CD4-positive, CD25-positive, alpha-beta regulatory T cell (primary cell): Measurements from ENCODE around the gene PAK1. TPM values are rescaled to one million over a fixed set of nuclear protein-coding genes. Genes with fewer than 3 reads are reported as not detected.

Source experiments
- ATAC-seq, 2 donors: fragments of 150-1000 bp; cut with Tn5 transposase; one replicate each; pipeline ENCODE4 v1.10.0; 2021; ENCODE audit warnings: low read depth in 2 of 2, moderate number of reproducible peaks in 2 of 2, moderate library complexity in 1 of 2
- DNase-seq, 3 donors: peaks; one replicate each; pipeline versions ENCODE4 v3.0.0 to v3.0.0-alpha.2; 2012 to 2022; ENCODE audit warnings: mixed read lengths in 1 of 3
- H3K27ac ChIP-seq: one replicate; pipeline ENCODE4 v1.7.0; 2013; ENCODE audit warnings: mild to moderate bottlenecking, low read length; ENCODE audit not compliant: insufficient read depth, poor library complexity, severe bottlenecking
- H3K27me3 ChIP-seq: one replicate; pipeline ENCODE4 v1.7.0; 2013; ENCODE audit warnings: low read length; ENCODE audit not compliant: control insufficient read depth, insufficient read depth
- H3K36me3 ChIP-seq: one replicate; pipeline ENCODE4 v1.7.0; 2013; ENCODE audit warnings: mild to moderate bottlenecking, low read length, moderate library complexity; ENCODE audit not compliant: control insufficient read depth, insufficient read depth
- H3K4me1 ChIP-seq: 2 replicates; pipeline ENCODE4 v1.7.0; 2013; ENCODE audit warnings: mild to moderate bottlenecking, low read length; ENCODE audit not compliant: insufficient read depth, control insufficient read depth, poor library complexity, severe bottlenecking
- H3K4me3 ChIP-seq: one replicate; pipeline ENCODE4 v1.7.0; 2013; ENCODE audit warnings: low read depth, mild to moderate bottlenecking, low read length, moderate library complexity
- H3K9me3 ChIP-seq, 2 experiments: 1 replicate in 1 of 2; 2 replicates in 1 of 2; pipeline ENCODE4 v1.7.0; 2013; ENCODE audit warnings: low read length in 2 of 2, mild to moderate bottlenecking in 1 of 2, moderate library complexity in 1 of 2; ENCODE audit not compliant: control insufficient read depth in 2 of 2
- H3K27ac Mint-ChIP-seq, 3 donors: one replicate each; pipeline ENCODE4 v1.8.0; 2020 to 2022; ENCODE audit warnings: mild to moderate bottlenecking in 3 of 3, mixed read lengths in 3 of 3, moderate library complexity in 2 of 3
- H3K27me3 Mint-ChIP-seq: one replicate; pipeline ENCODE4 v1.8.0; 2022; ENCODE audit warnings: mild to moderate bottlenecking, mixed read lengths
- H3K36me3 Mint-ChIP-seq: one replicate; pipeline ENCODE4 v1.8.0; 2020; ENCODE audit warnings: mixed read lengths
- H3K4me1 Mint-ChIP-seq, 4 donors: one replicate each; pipeline ENCODE4 v1.8.0; 2020 to 2022; ENCODE audit warnings: mixed read lengths in 4 of 4, mild to moderate bottlenecking in 1 of 4
- H3K4me3 Mint-ChIP-seq, 4 donors: one replicate each; pipeline ENCODE4 v1.8.0; 2020 to 2022; ENCODE audit warnings: mild to moderate bottlenecking in 4 of 4, mixed read lengths in 4 of 4, moderate library complexity in 3 of 4
- H3K9me3 Mint-ChIP-seq, 7 donors: one replicate each; pipeline ENCODE4 v1.8.0; 2020 to 2022; ENCODE audit warnings: mixed read lengths in 7 of 7, mild to moderate bottlenecking in 3 of 7, moderate library complexity in 2 of 7
- polyA plus RNA-seq, 4 donors: library from polyadenylated mRNA; unstranded; fragments of 300-500 nt; fragmentation: Illumina TruSeq; gene quantifications; one replicate each; pipeline ENCODE4 v1.2.3, GENCODE V29; 2021
- total RNA-seq: library from RNA; stranded (reverse); gene quantifications from one replicate; pipeline ENCODE4 v1.2.3, GENCODE V29; 2022

Gene PAK1
- total and polyA plus RNA-seq, 5 donors from 2014 or later = 8.0 to 15.3 (median 13.8) TPM

- Histone ChIP-seq H3K27ac (no peak overlapping the region), H3K4me1 (no peaks in the 10 kb centered on the region), H3K4me3 (no peak overlapping the region), H3K36me3 (no peaks in the 10 kb centered on the region), H3K9me3 (no peaks in the 10 kb centered on the region), H3K27me3 (no peaks in the 10 kb centered on the region)
- DNase-seq = no peak
- H3K9me3 Mint-ChIP-seq = peaks cover 0 to 6% (median 0%) of the 10 kb centered on the region in 7 donors
- H3K36me3 Mint-ChIP-seq = no peaks in the 10 kb centered on the region
- ATAC-seq = no peak
- H3K27ac Mint-ChIP-seq = no peak overlapping the region
- peaks cover 28% of the 10 kb centered on the region for H3K27me3 Mint-ChIP-seq
- H3K4me3 Mint-ChIP-seq = no peak overlapping the region
- peaks cover 0 to 3% (median 0%) of the 10 kb centered on the region in 4 donors for H3K4me1 Mint-ChIP-seq
These were observed 16.6 kb downstream of the PAK1 start for GRCh38 chr11:77457340-77457739.

GRCh38 chr11:77455740-77456139 lies 18.2 kb downstream of the PAK1 start:
- Mint-ChIP-seq H3K27ac (no peak overlapping the region), H3K4me1 (peaks cover 0 to 3% (median 0%) of the 10 kb centered on the region in 4 donors), H3K9me3 (peaks cover 0 to 6% (median 0%) of the 10 kb centered on the region in 7 donors), H3K4me3 (no peak overlapping the region), H3K36me3 (no peaks in the 10 kb centered on the region), H3K27me3 (peaks cover 39% of the 10 kb centered on the region)
- DNase-seq (no peak), ATAC-seq (no peak)
- H3K4me3 ChIP-seq = no peak overlapping the region
- no peaks in the 10 kb centered on the region for H3K4me1 ChIP-seq
- H3K27me3 ChIP-seq = peaks cover under 1% of the 10 kb centered on the region
- H3K27ac ChIP-seq = no peak overlapping the region
- no peaks in the 10 kb centered on the region for H3K9me3 ChIP-seq
- H3K36me3 ChIP-seq = no peaks in the 10 kb centered on the region

GRCh38 chr11:77454867-77455655 lies 18.8 kb downstream of the PAK1 start:
- Histone ChIP-seq H3K27me3 (peaks cover 2% of the 10 kb centered on the region), H3K27ac (no peak overlapping the region), H3K36me3 (no peaks in the 10 kb centered on the region), H3K9me3 (no peaks in the 10 kb centered on the region), H3K4me3 (no peak overlapping the region), H3K4me1 (no peaks in the 10 kb centered on the region)
- no peak for ATAC-seq
- no peak for DNase-seq
- H3K27me3 Mint-ChIP-seq = peaks cover 39% of the 10 kb centered on the region
- H3K36me3 Mint-ChIP-seq = no peaks in the 10 kb centered on the region
- H3K4me1 Mint-ChIP-seq = peaks cover 0 to 3% (median 0%) of the 10 kb centered on the region in 4 donors
- H3K4me3 Mint-ChIP-seq = no peak overlapping the region
- no peak overlapping the region for H3K27ac Mint-ChIP-seq
- peaks cover 0 to 4% (median 0%) of the 10 kb centered on the region in 7 donors for H3K9me3 Mint-ChIP-seq

- Histone ChIP-seq H3K27ac (no peak overlapping the region), H3K9me3 (no peaks in the 10 kb centered on the region), H3K4me1 (no peaks in the 10 kb centered on the region), H3K36me3 (no peaks in the 10 kb centered on the region), H3K4me3 (no peak overlapping the region), H3K27me3 (peaks cover 5% of the 10 kb centered on the region)
- Mint-ChIP-seq H3K36me3 (no peaks in the 10 kb centered on the region), H3K27ac (no peak overlapping the region), H3K4me3 (no peak overlapping the region), H3K4me1 (peaks cover 0 to 9% (median 4%) of the 10 kb centered on the region in 4 donors), H3K9me3 (no peaks in the 10 kb centered on the region), H3K27me3 (peaks cover 30% of the 10 kb centered on the region)
- no peak for DNase-seq
- ATAC-seq = no peak
These were observed 23.7 kb downstream of the PAK1 start for GRCh38 chr11:77450227-77450626.

- Histone ChIP-seq H3K4me1 (no peaks in the 10 kb centered on the region), H3K27ac (no peak overlapping the region), H3K9me3 (no peaks in the 10 kb centered on the region), H3K4me3 (no peak overlapping the region), H3K27me3 (peaks cover 5% of the 10 kb centered on the region), H3K36me3 (no peaks in the 10 kb centered on the region)
- peaks cover 30% of the 10 kb centered on the region for H3K27me3 Mint-ChIP-seq
- DNase-seq = peak in 1 of 3 donors; percentile 38
- no peak for ATAC-seq
- H3K4me1 Mint-ChIP-seq = peaks cover 0 to 9% (median 4%) of the 10 kb centered on the region in 4 donors
- H3K9me3 Mint-ChIP-seq = no peaks in the 10 kb centered on the region
- H3K4me3 Mint-ChIP-seq = no peak overlapping the region
- H3K27ac Mint-ChIP-seq = no peak overlapping the region
- no peaks in the 10 kb centered on the region for H3K36me3 Mint-ChIP-seq
These were observed 24.1 kb downstream of the PAK1 start for GRCh38 chr11:77449784-77450183.

- no peak overlapping the region for H3K4me3 Mint-ChIP-seq
- no peak overlapping the region for H3K27ac Mint-ChIP-seq
- Histone ChIP-seq H3K4me1 (no peaks in the 10 kb centered on the region), H3K27me3 (peaks cover 5% of the 10 kb centered on the region), H3K4me3 (no peak overlapping the region), H3K9me3 (no peaks in the 10 kb centered on the region), H3K36me3 (no peaks in the 10 kb centered on the region), H3K27ac (no peak overlapping the region)
- DNase-seq (peak in 1 of 3 donors; percentile 18), ATAC-seq (no peak)
- peaks cover 30% of the 10 kb centered on the region for H3K27me3 Mint-ChIP-seq
- H3K36me3 Mint-ChIP-seq = no peaks in the 10 kb centered on the region
- peaks cover 0 to 2% (median 0%) of the 10 kb centered on the region in 7 donors for H3K9me3 Mint-ChIP-seq
- peaks cover 0 to 9% (median 4%) of the 10 kb centered on the region in 4 donors for H3K4me1 Mint-ChIP-seq
These were observed 24.8 kb downstream of the PAK1 start for GRCh38 chr11:77449060-77449521.

GRCh38 chr11:77448269-77448668 lies 25.6 kb downstream of the PAK1 start:
- H3K4me1 Mint-ChIP-seq = peaks cover 0 to 9% (median 4%) of the 10 kb centered on the region in 4 donors

More at GRCh38 chr11:77448269-77448668, 25.6 kb downstream of the PAK1 start:
- Mint-ChIP-seq H3K9me3 (peaks cover 0 to 2% (median 0%) of the 10 kb centered on the region in 7 donors), H3K36me3 (no peaks in the 10 kb centered on the region), H3K4me3 (no peak overlapping the region), H3K27me3 (peaks cover 34% of the 10 kb centered on the region), H3K27ac (peak overlapping the region in 1 of 3 donors; percentile 3)
- Histone ChIP-seq H3K4me3 (no peak overlapping the region), H3K4me1 (no peaks in the 10 kb centered on the region), H3K36me3 (no peaks in the 10 kb centered on the region), H3K27me3 (peaks cover 5% of the 10 kb centered on the region), H3K27ac (no peak overlapping the region), H3K9me3 (no peaks in the 10 kb centered on the region)
- no peak for ATAC-seq
- DNase-seq = no peak
